A549 (cell line): Measurements from ENCODE around the gene IL17RC. TPM values are rescaled to one million over a fixed set of nuclear protein-coding genes. Genes with fewer than 3 reads are reported as not detected.

Source experiments
- ATAC-seq, 2 experiments: fragments of 200-7000 bp in 1 of 2; fragments of >200 bp in 1 of 2; cut with Nextera tagmentation in 1 of 2; cut with Tn5 transposase in 1 of 2; 3 replicates each; pipeline versions ENCODE4 v1.8.0 to v1.9.1; 2018 to 2020; ENCODE audit warnings: mild to moderate bottlenecking in 1 of 2, moderate library complexity in 1 of 2
- CTCF ChIA-PET: fragments of 300-600 bp; sonication (Branson Sonifier 250); formaldehyde crosslinking; extraction: SDS; loops from one replicate; lab custom pipeline; 2021; ENCODE audit warnings: antibody characterized with exemption, inconsistent platforms; lab: Yijun Ruan, JAX
- POLR2A ChIA-PET: fragments of 350-600 bp; formaldehyde crosslinking; extraction: SDS; loops from one replicate; lab custom pipeline; 2021; ENCODE audit warnings: antibody characterized with exemption, inconsistent platforms; lab: Yijun Ruan, JAX
- DNase-seq, 2 experiments: peaks; one replicate each; pipeline versions ENCODE4 v3.0.0 to v3.0.0-alpha.2; 2011 to 2016; ENCODE audit warnings: low read depth in 1 of 2, low spot score in 1 of 2
- FAIRE-seq: peaks from 2 replicates; lab custom pipeline; 2011; peaks lifted over from hg19 to GRCh38; lab: Jason Lieb, UNC
- H3K27ac ChIP-seq, 2 experiments: fragments of >200 bp; sonication (Bioruptor Twin); formaldehyde crosslinking; 3 replicates each; pipeline ENCODE4 v1.5.1; 2016 to 2017
- H3K4me1 ChIP-seq: fragments of >200 bp; sonication (Bioruptor Twin); formaldehyde crosslinking; 3 replicates; pipeline ENCODE4 v1.6.1; 2016
- H3K4me2 ChIP-seq: fragments of >200 bp; sonication (Bioruptor Twin); formaldehyde crosslinking; 3 replicates; pipeline ENCODE4 v1.6.1; 2016
- H3K4me3 ChIP-seq: fragments of >200 bp; sonication (Bioruptor Twin); formaldehyde crosslinking; 3 replicates; pipeline ENCODE4 v1.5.1; 2016
- H3K9me3 ChIP-seq: fragments of >200 bp; sonication (Bioruptor Twin); formaldehyde crosslinking; 3 replicates; pipeline ENCODE4 v1.6.1; 2016
- CBX2 ChIP-seq: fragments of 200-600 bp; sonication (generic); IDR thresholded peaks from 2 replicates; pipeline ENCODE4 v1.6.1; 2016; ENCODE audit warnings: low read depth, mild to moderate bottlenecking, borderline replicate concordance
- EHMT2 ChIP-seq: fragments of 200-600 bp; sonication (generic); IDR thresholded peaks from 2 replicates; pipeline ENCODE4 v1.6.1; 2016; ENCODE audit warnings: antibody characterized with exemption, low read depth, mild to moderate bottlenecking, moderate library complexity
- EP300 ChIP-seq, 2 experiments: fragments of >200 bp; sonication (Bioruptor Twin); formaldehyde crosslinking; IDR thresholded peaks; 2 replicates in 1 of 2; 3 replicates in 1 of 2; pipeline ENCODE4 v1.6.1; 2016 to 2017
- ESRRA ChIP-seq: fragments of 150-350 bp; IDR thresholded peaks from 2 replicates; pipeline ENCODE4 v1.6.1; 2014; ENCODE audit warnings: mild to moderate bottlenecking, low read length, borderline replicate concordance
- FOSL2 ChIP-seq, 2 experiments: fragments of 450-650 bp in 1 of 2; fragments of >200 bp in 1 of 2; sonication (Bioruptor Twin) in 1 of 2; formaldehyde crosslinking; IDR thresholded peaks; 2 replicates each; pipeline versions ENCODE4 v1.5.0 to v1.6.1; 2016 to 2020; ENCODE audit warnings: mild to moderate bottlenecking in 1 of 2, moderate library complexity in 1 of 2
- FOXS1 ChIP-seq: fragments of 250-450 bp; sonication (Bioruptor Pico); IDR thresholded peaks from 2 replicates; pipeline ENCODE4 v1.5.0; 2020; ENCODE audit warnings: mild to moderate bottlenecking, moderate library complexity
- GATA3 ChIP-seq: IDR thresholded peaks from 2 replicates; pipeline ENCODE4 v1.6.1; 2012; ENCODE audit warnings: borderline replicate concordance
- HOXA7 ChIP-seq: fragments of 250-450 bp; sonication (Bioruptor Pico); IDR thresholded peaks from 2 replicates; pipeline ENCODE4 v1.5.0; 2020; ENCODE audit warnings: mild to moderate bottlenecking, moderate library complexity
- KDM5A ChIP-seq: fragments of 200-600 bp; sonication (generic); IDR thresholded peaks from 2 replicates; pipeline ENCODE4 v1.6.1; 2016; ENCODE audit warnings: antibody characterized with exemption, mild to moderate bottlenecking
- MYC ChIP-seq: IDR thresholded peaks from 2 replicates; pipeline ENCODE4 v1.6.1; 2012; ENCODE audit warnings: mild to moderate bottlenecking, inconsistent platforms, low read length, improper control_type of control experiment, borderline replicate concordance
- NR3C1 ChIP-seq: fragments of >200 bp; sonication (Bioruptor Twin); formaldehyde crosslinking; IDR thresholded peaks from 3 replicates; pipeline ENCODE4 v1.6.1; 2017
- RAD21 ChIP-seq, 2 experiments: fragments of >200 bp in 1 of 2; sonication (Bioruptor Twin) in 1 of 2; formaldehyde crosslinking in 1 of 2; IDR thresholded peaks in 1 of 2; conservative IDR thresholded peaks in 1 of 2; 2 replicates in 1 of 2; 3 replicates in 1 of 2; pipeline ENCODE4 v1.6.1; 2012 to 2018; ENCODE audit warnings: inconsistent platforms in 1 of 2
- RNF2 ChIP-seq: fragments of 200-600 bp; sonication (generic); IDR thresholded peaks from 2 replicates; pipeline ENCODE4 v1.6.1; 2016; ENCODE audit warnings: low read depth, mild to moderate bottlenecking, antibody characterized with exemption, moderate library complexity, borderline replicate concordance
- SMC3 ChIP-seq: fragments of >200 bp; sonication (Bioruptor Twin); formaldehyde crosslinking; IDR thresholded peaks from 3 replicates; pipeline ENCODE4 v1.6.1; 2018; ENCODE audit warnings: inconsistent platforms
- SREBF2 ChIP-seq: fragments of 450-650 bp; IDR thresholded peaks from 2 replicates; pipeline ENCODE4 v1.6.1; 2014; ENCODE audit warnings: mild to moderate bottlenecking, moderate library complexity
- TFCP2L1 ChIP-seq: fragments of 250-450 bp; sonication (Bioruptor Pico); IDR thresholded peaks from 2 replicates; pipeline ENCODE4 v1.5.0; 2021; ENCODE audit warnings: mild to moderate bottlenecking
- ZC3H11A ChIP-seq: fragments of 450-650 bp; IDR thresholded peaks from 2 replicates; pipeline ENCODE4 v1.6.1; 2014; ENCODE audit warnings: antibody characterized with exemption, mild to moderate bottlenecking
- ZSCAN20 ChIP-seq: fragments of 250-450 bp; sonication (Bioruptor Pico); IDR thresholded peaks from 2 replicates; pipeline ENCODE4 v1.8.0; 2022; ENCODE audit warnings: mild to moderate bottlenecking, moderate library complexity
- WGBS: methylation state at CpG from one replicate; pipeline ENCODE4 v1.1.6; 2017; ENCODE audit errors: missing lambda C conversion rate; 5-methylcytosine and 5-hydroxymethylcytosine counted together
- polyA plus RNA-seq, 4 experiments: library from polyadenylated mRNA; depleted of rRNA in 3 of 4; stranded (reverse); fragments of >200 nt; fragmentation: RNase III in 1 of 4; extraction: RNeasy Plus Mini Kit Qiagen cat#74134 plus additional on column Dnase treatment in 1 of 4; gene quantifications; 2 replicates in 3 of 4; 3 replicates in 1 of 4; pipeline ENCODE4 v1.2.3, GENCODE V29; 2011 to 2017
- TF ChIP-seq, protein P1 (sequence below): fragments of >200 bp; sonication (Bioruptor Twin); formaldehyde crosslinking; IDR thresholded peaks from 2 replicates; pipeline ENCODE4 v1.6.1; 2016
- TF ChIP-seq, protein P2 (sequence below): IDR thresholded peaks from 2 replicates; pipeline ENCODE4 v1.6.1; 2012
- TF ChIP-seq, protein P3 (sequence below): fragments of 450-650 bp; IDR thresholded peaks from 2 replicates; pipeline ENCODE4 v1.6.1; 2014; ENCODE audit warnings: antibody characterized with exemption
- TF ChIP-seq, protein P4 (sequence below): fragments of >200 bp; sonication (Bioruptor Twin); formaldehyde crosslinking; IDR thresholded peaks from 3 replicates; pipeline ENCODE4 v1.5.1; 2016
- TF ChIP-seq, protein P5 (sequence below): fragments of 250-450 bp; sonication (Bioruptor Pico); IDR thresholded peaks from 2 replicates; pipeline ENCODE4 v1.5.0; 2020; ENCODE audit warnings: low read depth, mild to moderate bottlenecking, moderate library complexity
- TF ChIP-seq, protein P6 (sequence below): IDR thresholded peaks from 2 replicates; pipeline ENCODE4 v1.6.1; 2012

The IL17RC gene
- polyA plus RNA-seq, 2 of the 4 experiments (the other 2 are of a cell fraction) = 7.7 to 9.4 TPM

DNA sequence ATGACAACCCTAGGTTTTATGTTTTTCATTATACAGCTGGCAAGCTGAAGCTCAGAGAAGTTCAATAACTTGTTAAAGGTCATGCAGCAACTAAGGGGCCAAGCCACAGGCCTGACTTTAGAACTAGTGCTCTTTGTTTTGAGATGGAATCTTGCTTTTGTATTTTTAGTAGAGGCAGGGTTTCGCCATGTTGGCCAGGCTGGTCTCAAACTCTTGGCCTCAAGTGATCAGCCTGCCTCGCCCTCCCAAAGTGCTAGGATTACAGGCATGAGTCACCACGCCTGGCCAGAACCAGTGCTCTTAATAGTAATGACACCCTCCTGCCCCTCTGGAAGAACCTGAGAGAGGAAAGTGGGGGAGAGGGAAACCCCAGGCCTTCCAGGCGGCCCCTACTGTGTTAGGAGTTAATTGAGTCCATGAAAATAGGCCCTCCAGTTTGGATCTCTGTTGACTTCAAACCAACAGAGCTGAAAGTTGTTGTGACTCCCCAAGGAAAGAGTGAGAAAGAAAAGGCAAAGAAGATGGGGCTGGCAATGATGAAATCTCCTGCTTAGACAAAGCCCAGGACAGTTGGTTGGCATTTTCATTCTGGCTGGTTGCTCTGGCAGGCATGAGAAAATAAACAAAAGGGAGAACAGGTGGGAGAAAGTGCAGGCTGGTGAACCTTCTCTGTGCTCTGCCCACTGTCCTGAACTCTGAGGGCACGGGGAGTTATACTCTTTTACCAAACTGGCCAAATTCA lies 38.9 kb downstream of the IL17RC start:
- POLR2A ChIA-PET = no interaction called here

DNA sequence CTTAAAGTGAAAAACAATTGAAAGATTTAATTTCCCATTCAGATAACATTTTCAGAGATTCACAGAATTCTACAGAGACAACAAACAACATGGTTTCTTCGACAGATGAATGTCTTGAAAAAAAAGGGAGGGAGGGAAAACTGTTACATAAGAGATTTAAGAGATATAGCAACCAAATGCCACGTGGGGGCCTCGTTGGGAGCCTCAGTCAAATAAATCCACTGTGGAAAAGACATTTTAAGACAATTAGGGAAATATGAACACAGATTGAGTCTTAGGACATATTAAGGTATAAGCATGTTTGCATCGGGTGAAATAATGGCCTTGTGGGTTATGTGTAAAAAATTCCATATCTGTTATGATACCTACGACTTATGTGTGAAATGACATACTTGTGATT lies 40.3 kb downstream of the IL17RC start:
- no peak for DNase-seq
- FAIRE-seq = no peak
- Histone ChIP-seq H3K4me1 (peaks cover 11% of the 10 kb centered on the region), H3K4me3 (no peak overlapping the region), H3K4me2 (no peak overlapping the region), H3K9me3 (no peaks in the 10 kb centered on the region), H3K27ac (no peak overlapping the region)
- no peak for TF ChIP-seq ZSCAN20 (CRISPR knock-in tag)
- TF ChIP-seq RAD21 (conservative IDR thresholded peaks at IDR 0.05 in 1 of 2, IDR thresholded peaks at IDR 0.05 in 1 of 2) = peak; percentile 21 to 34; a peak in 1 of 5 replicates
- no peak for TF ChIP-seq HOXA7 (CRISPR knock-in tag)
- TF ChIP-seq EHMT2 = no peak
- TF ChIP-seq TFCP2L1 (CRISPR knock-in tag) = no peak
- TF ChIP-seq, protein P1, sequence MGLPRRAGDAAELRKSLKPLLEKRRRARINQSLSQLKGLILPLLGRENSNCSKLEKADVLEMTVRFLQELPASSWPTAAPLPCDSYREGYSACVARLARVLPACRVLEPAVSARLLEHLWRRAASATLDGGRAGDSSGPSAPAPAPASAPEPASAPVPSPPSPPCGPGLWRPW = no peak
- peak; percentile 31; the same call in 1 of the 3 replicates for TF ChIP-seq SMC3
- TF ChIP-seq, protein P2, sequence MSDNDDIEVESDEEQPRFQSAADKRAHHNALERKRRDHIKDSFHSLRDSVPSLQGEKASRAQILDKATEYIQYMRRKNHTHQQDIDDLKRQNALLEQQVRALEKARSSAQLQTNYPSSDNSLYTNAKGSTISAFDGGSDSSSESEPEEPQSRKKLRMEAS = 0 out of 2 replicates have a peak, but pooled peaks have one; percentile 19
- TF ChIP-seq, protein P3, sequence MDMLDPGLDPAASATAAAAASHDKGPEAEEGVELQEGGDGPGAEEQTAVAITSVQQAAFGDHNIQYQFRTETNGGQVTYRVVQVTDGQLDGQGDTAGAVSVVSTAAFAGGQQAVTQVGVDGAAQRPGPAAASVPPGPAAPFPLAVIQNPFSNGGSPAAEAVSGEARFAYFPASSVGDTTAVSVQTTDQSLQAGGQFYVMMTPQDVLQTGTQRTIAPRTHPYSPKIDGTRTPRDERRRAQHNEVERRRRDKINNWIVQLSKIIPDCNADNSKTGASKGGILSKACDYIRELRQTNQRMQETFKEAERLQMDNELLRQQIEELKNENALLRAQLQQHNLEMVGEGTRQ = no peak
- TF ChIP-seq, protein P4, sequence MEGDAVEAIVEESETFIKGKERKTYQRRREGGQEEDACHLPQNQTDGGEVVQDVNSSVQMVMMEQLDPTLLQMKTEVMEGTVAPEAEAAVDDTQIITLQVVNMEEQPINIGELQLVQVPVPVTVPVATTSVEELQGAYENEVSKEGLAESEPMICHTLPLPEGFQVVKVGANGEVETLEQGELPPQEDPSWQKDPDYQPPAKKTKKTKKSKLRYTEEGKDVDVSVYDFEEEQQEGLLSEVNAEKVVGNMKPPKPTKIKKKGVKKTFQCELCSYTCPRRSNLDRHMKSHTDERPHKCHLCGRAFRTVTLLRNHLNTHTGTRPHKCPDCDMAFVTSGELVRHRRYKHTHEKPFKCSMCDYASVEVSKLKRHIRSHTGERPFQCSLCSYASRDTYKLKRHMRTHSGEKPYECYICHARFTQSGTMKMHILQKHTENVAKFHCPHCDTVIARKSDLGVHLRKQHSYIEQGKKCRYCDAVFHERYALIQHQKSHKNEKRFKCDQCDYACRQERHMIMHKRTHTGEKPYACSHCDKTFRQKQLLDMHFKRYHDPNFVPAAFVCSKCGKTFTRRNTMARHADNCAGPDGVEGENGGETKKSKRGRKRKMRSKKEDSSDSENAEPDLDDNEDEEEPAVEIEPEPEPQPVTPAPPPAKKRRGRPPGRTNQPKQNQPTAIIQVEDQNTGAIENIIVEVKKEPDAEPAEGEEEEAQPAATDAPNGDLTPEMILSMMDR = peak; percentile 28; the same call in 2 of the 3 replicates
- ATAC-seq = no peak
- WGBS = 49% methylated on average over 5 of the region's 5 CpGs
- ChIA-PET POLR2A (no interaction called here), CTCF (interaction anchor here (0.7 to 2.7 kb wide), 3 partner anchors 10 to 331 kb away, joined by 3 to 17 read pairs (median 3); no protein-coding TSS in a partner anchor)

More for the DNA sequence above, 38.9 kb downstream of the IL17RC start:
- Histone ChIP-seq H3K9me3 (no peaks in the 10 kb centered on the region), H3K4me3 (no peak overlapping the region), H3K4me1 (peaks cover 17% of the 10 kb centered on the region), H3K27ac (0 out of 6 replicates have a peak overlapping the region, but pooled peaks of 1 of the 2 experiments have one; percentile 27), H3K4me2 (no peak overlapping the region; the same call in 2 of the 3 replicates)
- 86% methylated on average over 5 of the region's 5 CpGs for WGBS
- TF ChIP-seq MYC (no peak), ZC3H11A (no peak), SMC3 (no peak), RNF2 (no peak)
- TF ChIP-seq, protein P5, sequence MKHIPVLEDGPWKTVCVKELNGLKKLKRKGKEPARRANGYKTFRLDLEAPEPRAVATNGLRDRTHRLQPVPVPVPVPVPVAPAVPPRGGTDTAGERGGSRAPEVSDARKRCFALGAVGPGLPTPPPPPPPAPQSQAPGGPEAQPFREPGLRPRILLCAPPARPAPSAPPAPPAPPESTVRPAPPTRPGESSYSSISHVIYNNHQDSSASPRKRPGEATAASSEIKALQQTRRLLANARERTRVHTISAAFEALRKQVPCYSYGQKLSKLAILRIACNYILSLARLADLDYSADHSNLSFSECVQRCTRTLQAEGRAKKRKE (CRISPR knock-in tag) = no peak
- ATAC-seq (no peak), FAIRE-seq (no peak), DNase-seq (no peak)
- CTCF ChIA-PET = interaction anchor here (0.6 to 2.7 kb wide), 5 partner anchors 9 to 333 kb away, joined by 3 to 26 read pairs (median 3); no protein-coding TSS in a partner anchor

DNA sequence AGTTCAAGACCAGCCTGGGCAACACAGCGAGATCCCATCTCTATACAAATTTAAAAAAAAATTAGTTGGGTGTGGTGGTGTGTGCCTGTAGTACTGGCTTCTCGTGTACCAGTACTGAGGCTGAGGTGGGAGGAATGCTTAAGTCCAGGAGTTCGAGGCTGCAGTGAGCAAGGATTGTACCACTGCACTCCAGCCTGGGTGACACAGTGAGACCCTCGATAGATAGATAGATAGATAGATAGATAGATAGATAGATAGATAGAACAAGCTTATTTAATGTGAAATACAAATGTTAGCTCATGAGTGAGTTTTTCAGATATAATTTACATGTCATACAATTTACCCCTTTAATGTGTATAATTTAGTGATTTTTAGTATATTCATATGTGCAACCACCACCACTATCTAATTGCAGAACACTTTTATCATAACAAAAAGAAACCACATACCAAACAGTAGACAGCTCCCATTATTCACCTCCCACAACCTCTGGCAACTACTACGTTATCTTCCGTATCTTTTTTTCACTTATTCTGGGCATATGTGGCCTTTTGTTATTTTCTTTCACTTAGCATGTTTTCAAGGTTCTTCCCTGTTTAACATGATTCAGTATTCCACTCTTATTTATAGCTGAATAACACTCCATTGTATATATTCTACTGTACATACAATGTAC lies 48.4 kb downstream of the IL17RC start:
- ChIA-PET CTCF (interaction anchor here (0.6 to 2.3 kb wide), 5 partner anchors 9 to 19 kb away, joined by 3 to 11 read pairs (median 4); no protein-coding TSS in a partner anchor), POLR2A (no interaction called here)
- H3K4me3 ChIP-seq = no peak overlapping the region
- DNase-seq (no peak), ATAC-seq (no peak), FAIRE-seq (no peak)
- H3K4me2 ChIP-seq = no peak overlapping the region
- H3K27ac ChIP-seq = no peak overlapping the region
- H3K9me3 ChIP-seq = no peaks in the 10 kb centered on the region
- H3K4me1 ChIP-seq = peaks cover 14% of the 10 kb centered on the region
- 91% methylated on average over 6 of the region's 6 CpGs for WGBS
- no peak for TF ChIP-seq FOXS1 (CRISPR knock-in tag)
- TF ChIP-seq CBX2 = no peak
- no peak for TF ChIP-seq SREBF2
- TF ChIP-seq KDM5A = no peak
- no peak for TF ChIP-seq SMC3
- no peak for TF ChIP-seq FOSL2 (IDR thresholded peaks at IDR 0.05)
- TF ChIP-seq FOSL2 (CRISPR knock-in tag; IDR thresholded peaks at IDR 0.05) = no peak
- TF ChIP-seq, protein P2 = no peak
- TF ChIP-seq EHMT2 = no peak
- TF ChIP-seq EP300 (IDR thresholded peaks at IDR 0.05) = no peak
- TF ChIP-seq ESRRA = no peak
- no peak for TF ChIP-seq GATA3
- no peak for TF ChIP-seq NR3C1
- TF ChIP-seq, protein P6, sequence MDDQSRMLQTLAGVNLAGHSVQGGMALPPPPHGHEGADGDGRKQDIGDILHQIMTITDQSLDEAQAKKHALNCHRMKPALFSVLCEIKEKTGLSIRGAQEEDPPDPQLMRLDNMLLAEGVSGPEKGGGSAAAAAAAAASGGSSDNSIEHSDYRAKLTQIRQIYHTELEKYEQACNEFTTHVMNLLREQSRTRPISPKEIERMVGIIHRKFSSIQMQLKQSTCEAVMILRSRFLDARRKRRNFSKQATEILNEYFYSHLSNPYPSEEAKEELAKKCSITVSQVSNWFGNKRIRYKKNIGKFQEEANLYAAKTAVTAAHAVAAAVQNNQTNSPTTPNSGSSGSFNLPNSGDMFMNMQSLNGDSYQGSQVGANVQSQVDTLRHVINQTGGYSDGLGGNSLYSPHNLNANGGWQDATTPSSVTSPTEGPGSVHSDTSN = no peak
